Measurements from ENCODE around the gene SLIT3.

SLIT3 gene

DNA sequence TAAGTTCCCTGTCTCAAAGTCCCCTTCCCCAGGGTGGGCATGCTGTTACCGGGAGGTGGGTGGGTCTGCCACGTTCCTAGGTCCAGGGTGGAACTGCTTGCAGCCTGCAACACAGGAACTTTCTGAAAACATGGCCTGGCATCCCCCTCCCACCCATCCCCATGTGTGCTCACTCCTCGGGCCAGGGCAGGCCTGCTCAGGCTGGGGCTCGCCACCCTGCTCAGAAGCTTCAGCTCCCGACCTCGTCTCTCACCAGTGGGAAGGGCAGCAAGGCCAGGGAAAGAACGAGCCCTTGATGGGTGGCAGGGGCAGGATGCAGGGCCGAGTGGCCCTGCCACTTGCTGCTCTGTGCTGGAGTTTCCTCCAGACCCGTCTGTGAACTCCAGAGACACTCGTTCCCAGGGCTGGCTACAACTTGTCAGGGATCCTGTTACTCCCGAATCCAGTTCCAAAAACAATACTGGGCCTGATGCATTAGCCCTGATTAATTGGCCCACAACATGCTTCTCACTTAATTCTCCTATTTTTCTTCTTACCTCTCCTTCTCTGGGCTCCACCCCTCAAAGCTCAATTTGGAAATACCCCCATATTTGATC, 197.3 kb downstream of the SLIT3 start:
- no peaks in the 10 kb centered on the region for H3K4me1 Mint-ChIP-seq
- H3K9me3 Mint-ChIP-seq = no peaks in the 10 kb centered on the region
- no peak for DNase-seq
- H3K4me3 Mint-ChIP-seq = no peak overlapping the region
- no peaks in the 10 kb centered on the region for H3K36me3 Mint-ChIP-seq
- H3K27me3 Mint-ChIP-seq = no peaks in the 10 kb centered on the region
- CTCF ChIA-PET = no interaction called here
- no peak overlapping the region for H3K27ac Mint-ChIP-seq

DNA sequence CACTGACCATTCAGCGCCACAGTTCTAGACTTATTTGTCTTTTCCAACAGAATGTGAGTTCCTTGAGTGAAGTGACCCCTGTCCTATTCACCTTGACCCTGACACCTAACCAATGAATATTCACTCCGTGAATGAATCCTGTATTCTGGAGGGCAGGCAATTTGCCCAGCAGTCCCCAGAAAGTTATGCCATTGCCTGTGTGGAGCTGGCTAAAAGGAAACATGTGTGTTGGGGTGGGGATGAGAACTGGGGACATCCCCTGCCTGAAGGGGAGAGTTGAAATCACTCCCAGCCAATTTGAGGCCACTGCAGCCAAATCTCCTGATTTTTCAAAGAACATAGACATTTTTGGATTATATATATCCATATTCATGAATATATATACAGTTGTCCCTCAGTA, 199.0 kb downstream of the SLIT3 start:
- H3K4me1 Mint-ChIP-seq = no peaks in the 10 kb centered on the region
- H3K27me3 Mint-ChIP-seq = no peaks in the 10 kb centered on the region
- DNase-seq = no peak
- CTCF ChIA-PET = no interaction called here
- H3K27ac Mint-ChIP-seq = no peak overlapping the region
- H3K4me3 Mint-ChIP-seq = no peak overlapping the region
- H3K36me3 Mint-ChIP-seq = no peaks in the 10 kb centered on the region
- no peaks in the 10 kb centered on the region for H3K9me3 Mint-ChIP-seq

DNA sequence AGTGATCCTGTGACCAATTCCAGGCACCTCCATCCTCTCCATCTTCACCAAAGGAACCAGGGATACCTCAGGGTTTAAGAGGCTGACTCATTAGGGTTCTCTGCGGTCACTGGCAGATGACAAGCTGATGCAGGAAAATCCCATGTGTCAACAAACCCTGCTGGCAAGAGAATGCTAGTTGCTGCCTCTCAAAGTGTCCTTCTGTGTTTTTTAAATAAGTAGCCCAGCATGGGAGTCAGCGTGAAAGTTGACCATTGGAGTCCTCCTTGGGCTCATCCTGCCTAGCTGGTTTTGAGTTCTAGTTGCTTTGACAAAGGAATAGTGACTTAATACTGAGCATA, 200.2 kb downstream of the SLIT3 start:
- Mint-ChIP-seq H3K27me3 (no peaks in the 10 kb centered on the region), H3K4me1 (no peaks in the 10 kb centered on the region), H3K27ac (no peak overlapping the region), H3K4me3 (no peak overlapping the region), H3K9me3 (no peaks in the 10 kb centered on the region), H3K36me3 (no peaks in the 10 kb centered on the region)
- no peak for DNase-seq
- CTCF ChIA-PET = no interaction called here

DNA sequence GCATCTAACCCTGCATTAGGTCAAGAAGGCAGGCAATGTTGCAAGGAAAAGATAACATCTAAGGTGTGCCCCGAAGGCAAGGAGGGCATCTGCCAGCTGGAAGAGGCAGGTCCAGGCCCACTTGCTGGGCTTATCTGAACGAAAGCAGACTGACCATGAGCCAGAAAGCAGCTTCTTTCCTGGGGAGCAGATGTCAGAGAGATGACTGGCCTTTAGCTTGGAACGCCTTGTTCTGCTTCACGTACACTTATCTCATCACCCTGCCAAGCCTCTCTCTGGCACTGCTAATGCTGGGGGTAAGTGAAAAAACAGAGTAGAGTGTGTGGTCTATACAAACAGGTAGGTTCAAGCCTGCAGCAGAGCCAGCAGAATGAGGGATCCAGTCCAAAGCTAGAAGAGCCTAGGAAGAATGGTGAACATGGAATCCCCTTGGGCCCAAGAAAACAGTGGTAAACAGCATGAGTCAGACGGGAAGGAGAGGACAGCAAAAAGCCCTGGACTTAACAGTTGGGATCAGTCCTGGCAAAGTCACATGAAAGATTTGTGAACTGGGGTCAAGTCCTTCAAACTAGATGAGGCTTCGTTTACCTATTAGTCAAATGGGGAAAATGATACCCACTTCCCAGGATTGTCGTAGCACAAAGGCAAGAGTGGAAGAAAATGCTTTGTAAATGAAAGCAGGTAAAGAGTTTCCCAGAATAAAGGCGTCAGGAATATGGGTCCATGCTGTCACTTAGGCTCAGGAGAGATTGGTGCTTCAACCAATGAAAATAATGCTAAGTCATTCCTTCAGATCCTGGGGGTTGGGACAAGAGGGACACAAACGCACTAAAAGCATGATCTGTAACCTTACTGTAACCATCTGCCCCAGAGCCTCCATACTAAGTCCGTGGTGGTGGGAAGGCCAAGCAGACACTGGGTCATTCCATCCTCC, 200.9 kb downstream of the SLIT3 start:
- Mint-ChIP-seq H3K27me3 (no peaks in the 10 kb centered on the region), H3K36me3 (no peaks in the 10 kb centered on the region), H3K4me1 (no peaks in the 10 kb centered on the region), H3K27ac (no peak overlapping the region), H3K4me3 (no peak overlapping the region), H3K9me3 (no peaks in the 10 kb centered on the region)
- CTCF ChIA-PET = no interaction called here
- no peak for DNase-seq

DNA sequence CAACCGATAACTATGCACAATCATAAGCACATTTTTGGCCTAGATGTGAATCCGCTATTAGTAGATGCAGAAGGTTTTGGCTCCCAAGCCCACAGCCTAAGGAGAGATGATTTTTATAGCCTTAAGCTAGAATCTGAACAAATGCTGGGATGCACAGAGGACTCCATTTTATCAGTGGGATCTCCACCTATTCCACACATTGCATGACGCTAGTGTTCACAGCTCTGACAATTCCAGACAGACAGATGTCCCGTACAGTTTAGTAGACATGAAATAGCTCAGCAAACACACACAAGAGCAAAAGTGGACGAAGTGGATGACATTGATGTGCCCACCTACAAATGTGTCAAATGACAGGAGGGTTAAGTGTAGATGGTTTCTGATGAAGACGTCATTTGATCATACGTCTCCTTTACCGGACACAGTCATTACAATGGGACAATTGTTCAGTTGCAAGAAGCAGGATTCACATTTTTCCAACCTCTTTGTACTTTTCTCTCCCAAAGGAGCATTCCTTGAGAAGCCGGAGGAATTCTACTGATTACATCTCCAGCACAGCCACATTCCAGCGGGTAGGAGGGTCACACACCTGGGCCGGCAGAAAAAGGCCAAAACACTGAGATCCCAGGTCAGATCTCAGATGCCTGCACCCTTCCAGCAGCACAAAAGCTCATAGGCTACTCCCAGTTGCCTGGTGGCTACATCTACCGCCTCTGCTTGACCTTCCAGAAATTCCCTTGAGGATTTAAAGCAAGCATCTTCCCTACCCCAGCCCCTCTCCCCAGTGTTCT, 202.4 kb downstream of the SLIT3 start:
- Mint-ChIP-seq H3K27ac (no peak overlapping the region), H3K27me3 (no peaks in the 10 kb centered on the region), H3K9me3 (no peaks in the 10 kb centered on the region), H3K4me3 (no peak overlapping the region), H3K4me1 (no peaks in the 10 kb centered on the region), H3K36me3 (no peaks in the 10 kb centered on the region)
- DNase-seq = no peak
- CTCF ChIA-PET = no interaction called here

DNA sequence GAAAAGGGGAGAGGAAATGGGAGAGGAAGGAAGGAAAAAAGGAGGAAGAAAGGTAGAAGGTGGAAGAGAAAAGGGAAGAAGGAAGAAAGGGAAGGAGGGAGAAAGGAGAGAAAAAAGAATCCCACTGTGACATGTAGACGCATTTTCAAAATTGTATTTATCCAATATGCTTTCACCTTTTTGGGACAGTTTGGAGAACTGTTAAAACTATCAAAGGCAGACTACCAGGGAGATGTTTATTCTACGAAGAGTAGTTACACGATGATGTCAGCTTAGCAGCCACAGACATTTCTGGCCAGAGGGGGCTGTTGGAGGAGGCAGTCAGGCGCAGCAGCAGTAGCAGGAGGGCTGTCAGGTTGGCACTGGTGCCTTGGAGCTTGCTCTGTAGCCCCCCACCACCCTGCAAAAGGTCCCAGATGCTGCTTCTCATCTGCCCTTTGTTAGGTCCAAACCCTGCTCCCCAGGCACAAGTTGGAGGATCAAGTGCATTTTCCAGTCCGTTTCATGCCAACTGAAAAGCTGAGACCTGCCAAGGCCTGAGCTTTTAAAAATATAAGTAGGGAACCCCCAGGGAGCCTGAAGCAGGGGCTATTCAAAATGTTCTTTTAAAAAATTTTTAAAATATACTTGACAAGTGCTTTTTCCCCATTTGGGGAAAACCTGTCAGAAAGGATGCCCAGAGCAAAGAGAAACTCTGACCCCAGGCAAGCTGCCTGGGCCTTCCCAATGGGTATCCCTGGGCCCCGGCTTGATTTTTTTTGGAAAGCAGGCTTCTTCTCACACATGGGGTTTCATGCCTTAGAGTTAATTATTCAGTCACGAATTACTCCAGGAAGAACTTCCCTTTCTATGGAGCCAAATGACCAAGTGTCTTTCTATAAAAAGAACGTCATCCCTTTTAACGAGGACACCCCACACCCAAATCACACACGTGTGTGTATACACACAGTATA, 203.3 kb downstream of the SLIT3 start:
- Mint-ChIP-seq H3K36me3 (no peaks in the 10 kb centered on the region), H3K9me3 (no peaks in the 10 kb centered on the region), H3K27ac (no peak overlapping the region), H3K4me1 (no peaks in the 10 kb centered on the region), H3K4me3 (no peak overlapping the region), H3K27me3 (no peaks in the 10 kb centered on the region)
- CTCF ChIA-PET = no interaction called here
- DNase-seq = no peak

DNA sequence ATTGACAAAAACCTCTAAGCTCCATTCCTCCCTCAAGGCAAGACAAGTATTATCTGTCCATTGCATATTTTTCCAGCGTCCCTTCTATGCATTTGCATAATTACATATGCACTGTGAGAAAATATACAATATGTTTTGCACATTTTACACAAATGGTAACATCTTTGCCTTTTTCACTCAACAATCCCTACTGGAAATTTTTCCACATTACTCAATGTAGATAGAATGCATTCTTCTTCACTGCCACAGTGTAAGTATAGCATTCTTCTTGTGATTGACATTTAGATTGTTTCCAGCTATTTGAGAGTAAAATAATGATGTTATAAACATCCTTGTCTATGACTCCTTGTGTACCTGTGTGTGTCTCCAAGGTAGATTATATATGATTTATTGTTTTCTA, 205.0 kb downstream of the SLIT3 start:
- no peaks in the 10 kb centered on the region for H3K36me3 Mint-ChIP-seq
- H3K27me3 Mint-ChIP-seq = no peaks in the 10 kb centered on the region
- H3K27ac Mint-ChIP-seq = no peak overlapping the region
- no peaks in the 10 kb centered on the region for H3K4me1 Mint-ChIP-seq
- no peaks in the 10 kb centered on the region for H3K9me3 Mint-ChIP-seq
- CTCF ChIA-PET = no interaction called here
- DNase-seq = no peak
- H3K4me3 Mint-ChIP-seq = no peak overlapping the region

DNA sequence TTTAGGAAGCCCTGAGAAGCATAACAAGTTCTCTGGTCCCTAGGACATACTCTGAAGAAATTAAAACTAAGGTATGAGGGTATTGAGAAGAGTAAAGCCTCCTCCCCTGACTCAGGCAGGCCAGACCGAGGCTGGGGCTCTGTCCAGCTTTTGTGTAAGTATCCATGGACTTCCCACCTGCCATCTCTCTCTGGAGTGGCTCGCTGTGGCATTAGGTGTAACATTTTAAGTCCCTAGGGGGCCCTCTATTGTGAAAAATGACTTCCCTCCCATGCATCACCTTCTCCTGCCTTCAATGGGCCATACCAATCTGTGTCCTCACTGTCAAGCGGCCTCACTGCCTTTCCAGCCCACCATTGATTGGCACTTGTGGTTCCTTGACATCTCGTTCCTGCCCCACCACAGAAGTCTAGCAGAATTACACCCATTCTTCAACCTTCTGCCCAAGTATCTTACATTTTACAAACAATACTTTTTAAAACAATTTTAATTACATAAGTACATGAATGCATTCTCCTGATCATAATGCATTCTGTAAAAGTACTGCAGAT, 205.5 kb downstream of the SLIT3 start:
- Mint-ChIP-seq H3K4me1 (no peaks in the 10 kb centered on the region), H3K9me3 (no peaks in the 10 kb centered on the region), H3K27me3 (no peaks in the 10 kb centered on the region), H3K27ac (no peak overlapping the region), H3K36me3 (no peaks in the 10 kb centered on the region), H3K4me3 (no peak overlapping the region)
- DNase-seq = no peak
- CTCF ChIA-PET = no interaction called here

DNA sequence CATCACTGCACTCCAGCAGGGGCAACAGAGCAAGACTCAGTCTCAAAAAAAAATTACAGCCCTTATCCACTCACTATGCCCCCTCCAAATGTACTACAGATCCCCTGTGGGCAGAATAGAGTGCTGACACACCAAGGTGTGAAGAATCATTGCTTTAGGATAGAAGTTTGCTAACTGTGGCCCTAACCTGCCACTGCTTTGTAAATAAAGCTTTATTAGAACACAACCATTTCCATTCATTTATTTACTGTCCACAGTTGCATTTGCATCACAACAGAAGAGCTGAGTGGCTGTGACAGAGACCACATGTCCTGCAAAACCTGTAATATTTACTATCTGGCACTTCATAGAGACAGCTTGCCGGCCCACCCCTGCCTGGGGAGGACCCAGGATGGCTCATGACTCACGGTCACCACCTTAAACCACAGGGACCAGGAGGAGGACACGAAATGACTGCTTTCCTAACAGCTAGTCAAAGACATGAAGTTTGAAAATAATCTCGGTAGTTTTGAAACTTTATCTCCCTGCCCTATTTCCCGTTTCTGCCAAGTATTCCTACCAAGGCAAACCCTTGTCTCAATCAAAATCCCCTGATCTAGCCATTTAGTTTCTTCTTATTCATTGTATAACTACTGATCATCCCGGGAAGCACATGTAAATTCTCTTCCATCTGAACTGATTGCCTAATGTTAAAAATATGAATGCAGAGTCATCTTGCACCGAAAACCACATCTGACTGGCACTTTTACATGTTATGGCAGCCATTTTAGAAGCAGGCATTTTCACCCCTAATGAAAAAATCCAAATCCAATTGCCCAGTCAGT, 206.1 kb downstream of the SLIT3 start:
- CTCF ChIA-PET = no interaction called here
- no peaks in the 10 kb centered on the region for H3K9me3 Mint-ChIP-seq
- no peaks in the 10 kb centered on the region for H3K27me3 Mint-ChIP-seq
- H3K27ac Mint-ChIP-seq = no peak overlapping the region
- H3K4me1 Mint-ChIP-seq = no peaks in the 10 kb centered on the region
- no peak for DNase-seq
- no peak overlapping the region for H3K4me3 Mint-ChIP-seq
- H3K36me3 Mint-ChIP-seq = no peaks in the 10 kb centered on the region

DNA sequence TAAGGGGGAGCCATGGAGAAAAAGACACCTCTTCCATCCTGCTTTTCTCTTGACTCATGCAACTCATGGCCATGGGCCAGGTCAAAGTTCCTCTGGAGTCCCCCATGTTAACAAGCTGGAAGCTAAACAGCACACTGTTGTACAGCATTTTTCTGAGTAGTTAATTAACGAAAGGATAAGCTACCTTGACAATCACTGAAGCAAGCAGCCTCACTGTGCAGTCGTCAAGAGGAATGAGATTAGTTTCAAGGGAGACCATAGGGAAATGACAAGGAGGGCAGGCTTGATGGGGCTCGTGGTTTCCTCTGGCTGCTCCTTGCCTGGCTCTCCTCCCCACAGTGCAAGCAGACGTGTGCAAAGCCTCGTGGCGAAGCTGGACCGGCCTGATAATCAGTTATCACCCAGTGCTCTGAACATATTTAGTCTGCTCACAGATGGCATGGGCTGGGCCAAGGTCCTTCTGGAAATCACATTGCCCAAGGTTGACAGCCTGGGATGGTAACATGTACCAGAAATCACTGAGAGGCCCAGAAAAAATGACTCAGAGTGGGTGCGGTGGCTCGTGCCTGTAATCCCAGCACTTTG, 209.5 kb downstream of the SLIT3 start:
- Mint-ChIP-seq H3K4me1 (no peaks in the 10 kb centered on the region), H3K9me3 (no peaks in the 10 kb centered on the region), H3K36me3 (no peaks in the 10 kb centered on the region), H3K4me3 (no peak overlapping the region), H3K27ac (no peak overlapping the region), H3K27me3 (no peaks in the 10 kb centered on the region)
- CTCF ChIA-PET = no interaction called here
- no peak for DNase-seq

DNA sequence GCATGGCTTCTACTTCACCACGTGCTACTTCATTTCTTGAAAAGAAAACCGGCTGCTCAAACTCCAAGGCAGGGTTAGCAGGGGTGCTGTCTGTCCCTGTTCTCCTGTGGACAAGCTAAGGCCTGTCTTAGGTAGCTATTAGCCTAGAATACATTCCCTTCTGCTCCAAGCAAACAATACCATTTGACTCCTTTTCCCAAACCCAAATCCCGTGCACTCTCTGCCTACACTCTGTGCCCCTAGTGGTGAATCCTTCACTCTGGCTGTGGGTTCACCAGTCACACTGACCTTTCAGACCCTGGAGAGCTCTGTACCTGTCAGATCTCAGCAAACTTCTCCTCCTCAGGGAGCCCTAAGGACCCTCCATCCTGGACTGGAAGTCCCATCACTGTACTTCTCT, 211.6 kb downstream of the SLIT3 start:
- Mint-ChIP-seq H3K4me1 (no peaks in the 10 kb centered on the region), H3K4me3 (no peak overlapping the region), H3K9me3 (no peaks in the 10 kb centered on the region), H3K36me3 (no peaks in the 10 kb centered on the region), H3K27me3 (peaks cover 3% of the 10 kb centered on the region), H3K27ac (no peak overlapping the region)
- CTCF ChIA-PET = no interaction called here
- DNase-seq = no peak

DNA sequence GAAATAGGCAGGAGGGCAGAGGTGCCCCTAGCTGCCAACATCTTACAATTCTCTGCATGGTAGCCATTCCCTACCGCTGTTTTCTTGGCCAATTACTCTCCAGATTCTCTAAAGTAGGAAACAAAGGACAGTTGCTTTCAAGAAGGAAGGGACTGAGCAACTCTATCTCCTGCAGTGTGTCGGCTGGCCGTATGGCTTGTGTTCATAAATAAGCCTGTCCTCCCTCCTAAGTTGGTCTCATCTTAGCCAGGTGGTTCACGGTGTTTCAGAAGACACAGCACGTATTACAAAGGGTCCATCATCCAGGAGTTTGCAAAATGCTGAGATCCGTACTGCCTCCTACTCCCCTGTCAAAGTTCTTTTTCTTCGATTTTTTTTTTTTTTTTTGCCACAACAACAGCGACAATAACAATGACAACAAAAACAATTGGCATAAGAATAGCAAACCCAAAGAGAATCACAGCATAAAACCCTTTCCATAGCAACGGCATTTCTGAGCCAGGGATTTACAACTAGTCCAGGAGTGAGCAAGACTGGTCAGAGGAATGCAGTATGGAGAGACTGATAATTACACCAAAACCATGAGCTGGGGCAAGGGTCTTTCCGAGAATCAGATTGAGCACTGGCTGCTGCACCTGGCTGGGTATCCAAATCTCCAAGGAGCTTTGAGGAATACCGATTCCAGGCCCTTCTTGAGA, 212.8 kb downstream of the SLIT3 start:
- Mint-ChIP-seq H3K27ac (no peak overlapping the region), H3K9me3 (no peaks in the 10 kb centered on the region), H3K27me3 (peaks cover 3% of the 10 kb centered on the region), H3K4me3 (no peak overlapping the region), H3K4me1 (no peaks in the 10 kb centered on the region), H3K36me3 (no peaks in the 10 kb centered on the region)
- CTCF ChIA-PET = no interaction called here
- DNase-seq = no peak

All from activated naive CD4-positive, alpha-beta T cell treated with anti-CD3 and anti-CD28 coated beads, Interleukin-2, amount 10 ng/mL, durations not matched to agents 7 days and 5 days (primary cell).